Measurements from ENCODE around the gene SPTBN2. TPM values are rescaled to one million over a fixed set of nuclear protein-coding genes. Genes with fewer than 3 reads are reported as not detected.

The SPTBN2 gene
- polyA plus RNA-seq, 2 of the 4 experiments (the other 2 are of a cell fraction) = 4.4 to 9.9 TPM

DNA sequence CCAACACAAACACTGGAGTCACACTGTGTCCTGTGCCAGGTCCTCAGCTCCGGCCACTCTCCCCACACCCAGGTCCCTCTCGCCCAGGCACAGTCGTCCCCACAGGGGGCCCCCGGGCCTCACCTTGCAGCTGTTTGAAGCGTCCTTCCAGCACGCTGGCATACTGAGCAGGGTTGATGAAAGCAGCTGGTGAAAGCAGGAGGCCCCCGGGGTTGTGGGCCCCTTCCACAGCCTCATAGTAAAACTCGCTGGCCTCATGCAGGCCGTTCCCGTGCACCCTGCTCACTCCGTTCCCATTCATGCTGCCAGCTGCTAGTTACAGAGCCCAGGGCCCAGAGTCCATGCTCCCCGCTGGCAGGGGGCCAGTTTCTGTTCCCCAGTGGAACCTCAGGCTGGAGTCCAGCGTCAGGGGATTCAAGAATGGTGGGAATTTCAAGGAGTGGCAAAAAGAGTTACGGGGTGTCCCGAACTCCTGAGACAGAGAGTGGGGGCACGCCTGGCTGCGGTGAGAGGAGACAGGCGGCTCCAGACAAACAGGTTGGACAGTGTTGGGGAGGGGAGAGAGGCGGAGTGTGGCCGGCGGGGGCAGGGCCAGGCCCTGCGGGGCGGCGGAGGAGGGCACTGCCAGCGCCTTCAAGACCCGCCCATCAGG, 10.6 kb downstream of the SPTBN2 start:
- FAIRE-seq (no peak), DNase-seq (ENCODE audit: low read depth in 1 of 2, low spot score in 1 of 2) (no peak), ATAC-seq (no peak)
- ChIA-PET CTCF (interaction anchor here (0.7 to 0.8 kb wide), 2 partner anchors 22 to 34 kb away, joined by 3 to 4 read pairs; no protein-coding TSS in a partner anchor), POLR2A (no interaction called here)
- no peak overlapping the region for H3K4me3 ChIP-seq
- H3K4me1 ChIP-seq = peaks cover 12% of the 10 kb centered on the region
- no peaks in the 10 kb centered on the region for H3K9me3 ChIP-seq
- TF ChIP-seq EHMT2 (IDR thresholded peaks at IDR 0.05; ENCODE audit: low read depth) (no peak), POLR2A (IDR thresholded peaks at IDR 0.05; ENCODE audit: low read length) (no peak), JUNB (IDR thresholded peaks at IDR 0.05) (no peak), MAX (IDR thresholded peaks at IDR 0.05) (no peak), ESRRA (IDR thresholded peaks at IDR 0.05; ENCODE audit: borderline replicate concordance, low read length) (no peak), ZNF302 (CRISPR knock-in tag; IDR thresholded peaks at IDR 0.05) (no peak), HOXB13 (CRISPR knock-in tag; IDR thresholded peaks at IDR 0.05; ENCODE audit: low read depth) (no peak), ZC3H11A (IDR thresholded peaks at IDR 0.05) (no peak), HES2 (IDR thresholded peaks at IDR 0.05) (no peak), EHF (CRISPR knock-in tag; IDR thresholded peaks at IDR 0.05) (no peak), HDAC2 (IDR thresholded peaks at IDR 0.05) (no peak), HOXA7 (CRISPR knock-in tag; IDR thresholded peaks at IDR 0.05) (no peak)
- TF ChIP-seq, protein P1, sequence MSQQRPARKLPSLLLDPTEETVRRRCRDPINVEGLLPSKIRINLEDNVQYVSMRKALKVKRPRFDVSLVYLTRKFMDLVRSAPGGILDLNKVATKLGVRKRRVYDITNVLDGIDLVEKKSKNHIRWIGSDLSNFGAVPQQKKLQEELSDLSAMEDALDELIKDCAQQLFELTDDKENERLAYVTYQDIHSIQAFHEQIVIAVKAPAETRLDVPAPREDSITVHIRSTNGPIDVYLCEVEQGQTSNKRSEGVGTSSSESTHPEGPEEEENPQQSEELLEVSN (IDR thresholded peaks at IDR 0.05; ENCODE audit: borderline replicate concordance, low read depth) = no peak
- 85% methylated on average over 24 of the region's 26 CpGs for WGBS (ENCODE audit: missing lambda C conversion rate)
- H3K27ac ChIP-seq = no peak overlapping the region
- no peak overlapping the region for H3K4me2 ChIP-seq

- TF ChIP-seq PHF8 (IDR thresholded peaks at IDR 0.05; ENCODE audit: borderline replicate concordance, low read depth) (no peak), ESRRA (IDR thresholded peaks at IDR 0.05; ENCODE audit: borderline replicate concordance, low read length) (no peak), BHLHE40 (IDR thresholded peaks at IDR 0.05; ENCODE audit: low read depth, low read length) (no peak), FOSL2 (IDR thresholded peaks at IDR 0.05) (no peak), FOSL2 (CRISPR knock-in tag; IDR thresholded peaks at IDR 0.05) (no peak), CHD2 (IDR thresholded peaks at IDR 0.05; ENCODE audit: low read length, partially characterized antibody) (no peak), EHF (CRISPR knock-in tag; IDR thresholded peaks at IDR 0.05) (no peak), CEBPB (IDR thresholded peaks at IDR 0.05) (no peak)
- no peak for ATAC-seq
- CTCF ChIA-PET = interaction anchor here (0.7 to 0.8 kb wide), 2 partner anchors 22 to 34 kb away, joined by 3 to 4 read pairs; no protein-coding TSS in a partner anchor
- Histone ChIP-seq H3K27ac (no peak overlapping the region), H3K4me1 (peaks cover 7% of the 10 kb centered on the region; the same call in 2 of the 3 replicates), H3K4me2 (no peak overlapping the region), H3K4me3 (no peak overlapping the region), H3K9me3 (no peaks in the 10 kb centered on the region)
- 89% methylated on average over 14 of the region's 14 CpGs for WGBS (ENCODE audit: missing lambda C conversion rate)
- POLR2A ChIA-PET = no interaction called here
- DNase-seq (ENCODE audit: low read depth in 1 of 2, low spot score in 1 of 2) = no peak
- no peak for FAIRE-seq
Measured at GRCh38 chr11:66717925-66718319, 11.1 kb downstream of the SPTBN2 start.

DNA sequence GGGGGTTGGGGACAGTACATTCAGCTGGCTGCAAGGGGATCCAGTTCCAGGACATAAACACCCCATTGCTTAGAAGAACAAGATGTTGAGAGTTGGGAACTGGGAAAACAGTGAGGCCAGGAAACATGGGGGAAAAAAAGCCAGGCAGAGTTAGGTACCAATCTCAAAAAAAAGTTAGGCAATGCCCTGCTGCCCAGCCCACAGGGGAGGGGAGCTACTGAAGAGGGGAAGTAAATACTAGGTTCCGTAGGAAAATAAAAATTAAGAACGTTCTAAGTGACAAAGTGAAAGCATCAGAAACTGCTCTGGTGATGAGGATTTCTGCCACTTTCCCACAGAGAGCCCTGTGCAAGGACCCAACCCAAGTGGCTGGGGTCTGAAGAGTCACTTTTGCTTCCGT, 12.0 kb downstream of the SPTBN2 start:
- CTCF ChIA-PET = interaction anchor here (0.7 to 1.4 kb wide), 2 partner anchors 8 to 10 kb away, joined by 3 read pairs; no protein-coding TSS in a partner anchor
- FAIRE-seq = no peak
- H3K4me2 ChIP-seq = no peak overlapping the region
- TF ChIP-seq EP300 (IDR thresholded peaks at IDR 0.05) = no peak
- no peak for TF ChIP-seq CHD4 (IDR thresholded peaks at IDR 0.05; ENCODE audit: borderline replicate concordance)
- TF ChIP-seq, protein P2, sequence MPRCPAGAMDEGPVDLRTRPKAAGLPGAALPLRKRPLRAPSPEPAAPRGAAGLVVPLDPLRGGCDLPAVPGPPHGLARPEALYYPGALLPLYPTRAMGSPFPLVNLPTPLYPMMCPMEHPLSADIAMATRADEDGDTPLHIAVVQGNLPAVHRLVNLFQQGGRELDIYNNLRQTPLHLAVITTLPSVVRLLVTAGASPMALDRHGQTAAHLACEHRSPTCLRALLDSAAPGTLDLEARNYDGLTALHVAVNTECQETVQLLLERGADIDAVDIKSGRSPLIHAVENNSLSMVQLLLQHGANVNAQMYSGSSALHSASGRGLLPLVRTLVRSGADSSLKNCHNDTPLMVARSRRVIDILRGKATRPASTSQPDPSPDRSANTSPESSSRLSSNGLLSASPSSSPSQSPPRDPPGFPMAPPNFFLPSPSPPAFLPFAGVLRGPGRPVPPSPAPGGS (IDR thresholded peaks at IDR 0.05) = no peak
- TF ChIP-seq, protein P3, sequence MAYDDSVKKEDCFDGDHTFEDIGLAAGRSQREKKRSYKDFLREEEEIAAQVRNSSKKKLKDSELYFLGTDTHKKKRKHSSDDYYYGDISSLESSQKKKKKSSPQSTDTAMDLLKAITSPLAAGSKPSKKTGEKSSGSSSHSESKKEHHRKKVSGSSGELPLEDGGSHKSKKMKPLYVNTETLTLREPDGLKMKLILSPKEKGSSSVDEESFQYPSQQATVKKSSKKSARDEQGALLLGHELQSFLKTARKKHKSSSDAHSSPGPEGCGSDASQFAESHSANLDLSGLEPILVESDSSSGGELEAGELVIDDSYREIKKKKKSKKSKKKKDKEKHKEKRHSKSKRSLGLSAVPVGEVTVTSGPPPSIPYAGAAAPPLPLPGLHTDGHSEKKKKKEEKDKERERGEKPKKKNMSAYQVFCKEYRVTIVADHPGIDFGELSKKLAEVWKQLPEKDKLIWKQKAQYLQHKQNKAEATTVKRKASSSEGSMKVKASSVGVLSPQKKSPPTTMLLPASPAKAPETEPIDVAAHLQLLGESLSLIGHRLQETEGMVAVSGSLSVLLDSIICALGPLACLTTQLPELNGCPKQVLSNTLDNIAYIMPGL (CRISPR knock-in tag; IDR thresholded peaks at IDR 0.05; ENCODE audit: borderline replicate concordance) = no peak
- no peak for TF ChIP-seq REST (IDR thresholded peaks at IDR 0.05)
- no peak for TF ChIP-seq PHF8 (IDR thresholded peaks at IDR 0.05; ENCODE audit: borderline replicate concordance, low read depth)
- no peak for TF ChIP-seq HOXB5 (CRISPR knock-in tag; IDR thresholded peaks at IDR 0.05)
- no peak for TF ChIP-seq CBX2 (IDR thresholded peaks at IDR 0.05; ENCODE audit: borderline replicate concordance, low read depth)
- no peak for TF ChIP-seq MAZ (IDR thresholded peaks at IDR 0.05; ENCODE audit: borderline replicate concordance, low read depth, low read length)
- no peak for TF ChIP-seq MYC (IDR thresholded peaks at IDR 0.05; ENCODE audit: borderline replicate concordance, low read length)

More for the DNA sequence above, 12.0 kb downstream of the SPTBN2 start:
- Histone ChIP-seq H3K4me1 (peaks cover 6% of the 10 kb centered on the region; the same call in 2 of the 3 replicates), H3K9me3 (no peaks in the 10 kb centered on the region), H3K4me3 (no peak overlapping the region), H3K27ac (no peak overlapping the region)
- ATAC-seq (no peak), DNase-seq (ENCODE audit: low read depth in 1 of 2, low spot score in 1 of 2) (no peak)
- POLR2A ChIA-PET = no interaction called here
- 81% methylated on average over 3 of the region's 3 CpGs for WGBS (ENCODE audit: missing lambda C conversion rate)
